ENCODE results near the gene SLC25A26. TPM values are rescaled to one million over a fixed set of nuclear protein-coding genes. Genes with fewer than 3 reads are reported as not detected.

The SLC25A26 gene
- total RNA-seq, 2 experiments from 2014 or later = 22.6 TPM

- H3K9me3 Mint-ChIP-seq = no peaks in the 10 kb centered on the region
- DNase-seq = no peak
- H3K27ac Mint-ChIP-seq = no peak overlapping the region
- H3K4me1 Mint-ChIP-seq (ENCODE audit: low read depth) = peaks cover 26% of the 10 kb centered on the region
- intact Hi-C loops (cut with micrococcal nuclease) = loop anchor here (1.0 kb wide), 1 partner anchor 33 kb away; no protein-coding TSS in a partner anchor
- no peak overlapping the region for H3K4me3 Mint-ChIP-seq
- ChIA-PET CTCF (no interaction called here), POLR2A (no interaction called here)
- no peaks in the 10 kb centered on the region for H3K36me3 Mint-ChIP-seq
- H3K27me3 Mint-ChIP-seq = no peaks in the 10 kb centered on the region
Measured at GRCh38 chr3:66336333-66336766, 115.5 kb downstream of the SLC25A26 start.

- intact Hi-C loops (cut with micrococcal nuclease) = no loop called here
- H3K4me1 Mint-ChIP-seq (ENCODE audit: low read depth) = peaks cover 20% of the 10 kb centered on the region
- H3K27me3 Mint-ChIP-seq = no peaks in the 10 kb centered on the region
- no peak overlapping the region for H3K27ac Mint-ChIP-seq
- no peak overlapping the region for H3K4me3 Mint-ChIP-seq
- no peaks in the 10 kb centered on the region for H3K36me3 Mint-ChIP-seq
- DNase-seq = no peak
- H3K9me3 Mint-ChIP-seq = no peaks in the 10 kb centered on the region
- CTCF ChIA-PET = interaction anchor here (2.4 kb wide), 1 partner anchor 39 kb away, joined by 7 read pairs; no protein-coding TSS in a partner anchor
- POLR2A ChIA-PET = no interaction called here
Measured at GRCh38 chr3:66338927-66339326, 118.1 kb downstream of the SLC25A26 start.

- DNase-seq = no peak
- Mint-ChIP-seq H3K9me3 (no peaks in the 10 kb centered on the region), H3K4me1 (ENCODE audit: low read depth) (peaks cover 3% of the 10 kb centered on the region), H3K4me3 (no peak overlapping the region), H3K27me3 (no peaks in the 10 kb centered on the region), H3K36me3 (peaks cover 14% of the 10 kb centered on the region), H3K27ac (no peak overlapping the region)
- CTCF ChIA-PET = interaction anchor here (0.6 to 4.0 kb wide), 2 partner anchors 35 to 595 kb away, joined by 3 to 16 read pairs; no protein-coding TSS in a partner anchor
- POLR2A ChIA-PET = no interaction called here
- intact Hi-C loops (cut with micrococcal nuclease) = no loop called here
Measured at GRCh38 chr3:66342717-66343356, 122.0 kb downstream of the SLC25A26 start.

GRCh38 chr3:66344391-66344811, 123.6 kb downstream of the SLC25A26 start:
- DNase-seq = no peak
- Mint-ChIP-seq H3K36me3 (peaks cover 19% of the 10 kb centered on the region), H3K9me3 (no peaks in the 10 kb centered on the region), H3K27ac (no peak overlapping the region), H3K4me3 (no peak overlapping the region), H3K27me3 (no peaks in the 10 kb centered on the region), H3K4me1 (ENCODE audit: low read depth) (peaks cover under 1% of the 10 kb centered on the region)
- POLR2A ChIA-PET = no interaction called here
- intact Hi-C loops (cut with micrococcal nuclease) = no loop called here
- CTCF ChIA-PET = interaction anchor here (0.9 to 4.0 kb wide), 2 partner anchors 33 to 90 kb away, joined by 3 to 16 read pairs; no protein-coding TSS in a partner anchor

GRCh38 chr3:66344848-66345578, 124.2 kb downstream of the SLC25A26 start:
- H3K27me3 Mint-ChIP-seq = no peaks in the 10 kb centered on the region

GRCh38 chr3:66348704-66349103, 127.9 kb downstream of the SLC25A26 start:
- POLR2A ChIA-PET = no interaction called here
- Mint-ChIP-seq H3K4me3 (no peak overlapping the region), H3K4me1 (ENCODE audit: low read depth) (no peaks in the 10 kb centered on the region), H3K27ac (no peak overlapping the region), H3K36me3 (peaks cover 26% of the 10 kb centered on the region), H3K27me3 (no peaks in the 10 kb centered on the region), H3K9me3 (no peaks in the 10 kb centered on the region)
- DNase-seq = no peak
- intact Hi-C loops (cut with micrococcal nuclease) = no loop called here
- CTCF ChIA-PET = interaction anchor here (0.8 to 1.3 kb wide), 2 partner anchors 87 to 209 kb away, joined by 6 read pairs; no protein-coding TSS in a partner anchor

More at GRCh38 chr3:66344848-66345578, 124.2 kb downstream of the SLC25A26 start:
- POLR2A ChIA-PET = no interaction called here
- Mint-ChIP-seq H3K4me3 (no peak overlapping the region), H3K9me3 (no peaks in the 10 kb centered on the region), H3K4me1 (ENCODE audit: low read depth) (no peaks in the 10 kb centered on the region), H3K36me3 (peaks cover 19% of the 10 kb centered on the region), H3K27ac (no peak overlapping the region)
- CTCF ChIA-PET = interaction anchor here (4.0 kb wide), 1 partner anchor 33 kb away, joined by 16 read pairs; no protein-coding TSS in a partner anchor
- no peak for DNase-seq
- intact Hi-C loops (cut with micrococcal nuclease) = no loop called here

- Mint-ChIP-seq H3K4me1 (ENCODE audit: low read depth) (peaks cover 6% of the 10 kb centered on the region), H3K27ac (no peak overlapping the region), H3K9me3 (no peaks in the 10 kb centered on the region), H3K27me3 (no peaks in the 10 kb centered on the region), H3K36me3 (peaks cover 26% of the 10 kb centered on the region), H3K4me3 (no peak overlapping the region)
- CTCF ChIA-PET = no interaction called here
- no peak for DNase-seq
- POLR2A ChIA-PET = no interaction called here
- intact Hi-C loops (cut with micrococcal nuclease) = no loop called here
Measured at GRCh38 chr3:66350601-66351000, 129.8 kb downstream of the SLC25A26 start.

- intact Hi-C loops (cut with micrococcal nuclease) = no loop called here
- Mint-ChIP-seq H3K4me3 (no peak overlapping the region), H3K27me3 (no peaks in the 10 kb centered on the region), H3K36me3 (peaks cover 10% of the 10 kb centered on the region), H3K27ac (no peak overlapping the region), H3K9me3 (no peaks in the 10 kb centered on the region), H3K4me1 (ENCODE audit: low read depth) (peaks cover 10% of the 10 kb centered on the region)
- ChIA-PET CTCF (no interaction called here), POLR2A (no interaction called here)
- DNase-seq = no peak
Measured at GRCh38 chr3:66353039-66353438, 132.2 kb downstream of the SLC25A26 start.

- peaks cover 10% of the 10 kb centered on the region for H3K4me1 Mint-ChIP-seq (ENCODE audit: low read depth)
- no peak overlapping the region for H3K27ac Mint-ChIP-seq
- no peak overlapping the region for H3K4me3 Mint-ChIP-seq
- peaks cover 7% of the 10 kb centered on the region for H3K36me3 Mint-ChIP-seq
- intact Hi-C loops (cut with micrococcal nuclease) = no loop called here
- H3K27me3 Mint-ChIP-seq = no peaks in the 10 kb centered on the region
- ChIA-PET POLR2A (no interaction called here), CTCF (interaction anchor here (0.6 to 3.4 kb wide), 3 partner anchors 24 to 1472 kb away, joined by 3 to 26 read pairs (median 3); no protein-coding TSS in a partner anchor)
- H3K9me3 Mint-ChIP-seq = no peaks in the 10 kb centered on the region
- DNase-seq = no peak
Measured at GRCh38 chr3:66353530-66353929, 132.7 kb downstream of the SLC25A26 start.

- DNase-seq = no peak
- peaks cover 7% of the 10 kb centered on the region for H3K36me3 Mint-ChIP-seq
- no peak overlapping the region for H3K27ac Mint-ChIP-seq
- intact Hi-C loops (cut with micrococcal nuclease) = no loop called here
- H3K4me1 Mint-ChIP-seq (ENCODE audit: low read depth) = peaks cover 10% of the 10 kb centered on the region
- H3K4me3 Mint-ChIP-seq = no peak overlapping the region
- H3K27me3 Mint-ChIP-seq = no peaks in the 10 kb centered on the region
- H3K9me3 Mint-ChIP-seq = no peaks in the 10 kb centered on the region
- ChIA-PET POLR2A (no interaction called here), CTCF (interaction anchor here (0.6 to 3.4 kb wide), 4 partner anchors 21 to 1472 kb away, joined by 3 to 26 read pairs (median 4); no protein-coding TSS in a partner anchor)
Measured at GRCh38 chr3:66354001-66354400, 133.2 kb downstream of the SLC25A26 start.

- H3K27me3 Mint-ChIP-seq = no peaks in the 10 kb centered on the region
- DNase-seq = no peak
- POLR2A ChIA-PET = no interaction called here
- H3K4me1 Mint-ChIP-seq (ENCODE audit: low read depth) = peaks cover 10% of the 10 kb centered on the region
- CTCF ChIA-PET = interaction anchor here (2.0 to 3.4 kb wide), 2 partner anchors 23 to 467 kb away, joined by 5 to 26 read pairs; no protein-coding TSS in a partner anchor
- no peak overlapping the region for H3K27ac Mint-ChIP-seq
- H3K9me3 Mint-ChIP-seq = no peaks in the 10 kb centered on the region
- intact Hi-C loops (cut with micrococcal nuclease) = no loop called here
- H3K36me3 Mint-ChIP-seq = peaks cover 4% of the 10 kb centered on the region
- no peak overlapping the region for H3K4me3 Mint-ChIP-seq
Measured at GRCh38 chr3:66355394-66355793, 134.6 kb downstream of the SLC25A26 start.

GRCh38 chr3:66355997-66356396, 135.2 kb downstream of the SLC25A26 start:
- POLR2A ChIA-PET = no interaction called here
- no peak for DNase-seq
- H3K36me3 Mint-ChIP-seq = peaks cover 2% of the 10 kb centered on the region
- no peaks in the 10 kb centered on the region for H3K27me3 Mint-ChIP-seq
- no peaks in the 10 kb centered on the region for H3K9me3 Mint-ChIP-seq
- H3K27ac Mint-ChIP-seq = no peak overlapping the region
- CTCF ChIA-PET = interaction anchor here (0.9 to 3.4 kb wide), 3 partner anchors 22 to 467 kb away, joined by 3 to 26 read pairs (median 5); no protein-coding TSS in a partner anchor
- H3K4me1 Mint-ChIP-seq (ENCODE audit: low read depth) = peaks cover 10% of the 10 kb centered on the region
- intact Hi-C loops (cut with micrococcal nuclease) = no loop called here
- no peak overlapping the region for H3K4me3 Mint-ChIP-seq
